ENCODE results near the gene SFN. TPM values are rescaled to one million over a fixed set of nuclear protein-coding genes. Genes with fewer than 3 reads are reported as not detected.
A peak's percentile ranks its signal among the peaks of the same experiment; 100 is the strongest.

SFN gene
- total and polyA plus RNA-seq, 2 of the 13 experiments (the other 11 are each of a cell fraction or from before 2014, with no cell fraction given) = 4.3 to 5.6 TPM

- TF ChIP-seq, protein P1, sequence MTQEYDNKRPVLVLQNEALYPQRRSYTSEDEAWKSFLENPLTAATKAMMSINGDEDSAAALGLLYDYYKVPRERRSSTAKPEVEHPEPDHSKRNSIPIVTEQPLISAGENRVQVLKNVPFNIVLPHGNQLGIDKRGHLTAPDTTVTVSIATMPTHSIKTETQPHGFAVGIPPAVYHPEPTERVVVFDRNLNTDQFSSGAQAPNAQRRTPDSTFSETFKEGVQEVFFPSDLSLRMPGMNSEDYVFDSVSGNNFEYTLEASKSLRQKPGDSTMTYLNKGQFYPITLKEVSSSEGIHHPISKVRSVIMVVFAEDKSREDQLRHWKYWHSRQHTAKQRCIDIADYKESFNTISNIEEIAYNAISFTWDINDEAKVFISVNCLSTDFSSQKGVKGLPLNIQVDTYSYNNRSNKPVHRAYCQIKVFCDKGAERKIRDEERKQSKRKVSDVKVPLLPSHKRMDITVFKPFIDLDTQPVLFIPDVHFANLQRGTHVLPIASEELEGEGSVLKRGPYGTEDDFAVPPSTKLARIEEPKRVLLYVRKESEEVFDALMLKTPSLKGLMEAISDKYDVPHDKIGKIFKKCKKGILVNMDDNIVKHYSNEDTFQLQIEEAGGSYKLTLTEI (CRISPR knock-in tag; conservative IDR thresholded peaks at IDR 0.05) = no peak
- TF ChIP-seq, protein P2, sequence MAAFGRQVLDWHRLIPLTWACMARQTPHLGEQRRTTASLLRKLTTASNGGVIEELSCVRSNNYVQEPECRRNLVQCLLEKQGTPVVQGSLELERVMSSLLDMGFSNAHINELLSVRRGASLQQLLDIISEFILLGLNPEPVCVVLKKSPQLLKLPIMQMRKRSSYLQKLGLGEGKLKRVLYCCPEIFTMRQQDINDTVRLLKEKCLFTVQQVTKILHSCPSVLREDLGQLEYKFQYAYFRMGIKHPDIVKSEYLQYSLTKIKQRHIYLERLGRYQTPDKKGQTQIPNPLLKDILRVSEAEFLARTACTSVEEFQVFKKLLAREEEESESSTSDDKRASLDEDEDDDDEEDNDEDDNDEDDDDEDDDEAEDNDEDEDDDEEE (CRISPR knock-in tag; IDR thresholded peaks at IDR 0.05) = no peak
- TF ChIP-seq THAP8 (CRISPR knock-in tag; IDR thresholded peaks at IDR 0.05; ENCODE audit: borderline replicate concordance) (no peak), ZNF772 (CRISPR knock-in tag; IDR thresholded peaks at IDR 0.05) (peak; percentile 95), ZFYVE20 (CRISPR knock-in tag; IDR thresholded peaks at IDR 0.05; ENCODE audit: borderline replicate concordance, low read depth) (no peak), TARDBP (CRISPR knock-in tag; IDR thresholded peaks at IDR 0.05) (peak; percentile 92), HOXA5 (CRISPR knock-in tag; IDR thresholded peaks at IDR 0.05) (peak; percentile 77; the same call in 1 of the 2 replicates), ZNF382 (CRISPR knock-in tag; IDR thresholded peaks at IDR 0.05; ENCODE audit: borderline replicate concordance) (no peak)
- TF ChIP-seq, protein P3, sequence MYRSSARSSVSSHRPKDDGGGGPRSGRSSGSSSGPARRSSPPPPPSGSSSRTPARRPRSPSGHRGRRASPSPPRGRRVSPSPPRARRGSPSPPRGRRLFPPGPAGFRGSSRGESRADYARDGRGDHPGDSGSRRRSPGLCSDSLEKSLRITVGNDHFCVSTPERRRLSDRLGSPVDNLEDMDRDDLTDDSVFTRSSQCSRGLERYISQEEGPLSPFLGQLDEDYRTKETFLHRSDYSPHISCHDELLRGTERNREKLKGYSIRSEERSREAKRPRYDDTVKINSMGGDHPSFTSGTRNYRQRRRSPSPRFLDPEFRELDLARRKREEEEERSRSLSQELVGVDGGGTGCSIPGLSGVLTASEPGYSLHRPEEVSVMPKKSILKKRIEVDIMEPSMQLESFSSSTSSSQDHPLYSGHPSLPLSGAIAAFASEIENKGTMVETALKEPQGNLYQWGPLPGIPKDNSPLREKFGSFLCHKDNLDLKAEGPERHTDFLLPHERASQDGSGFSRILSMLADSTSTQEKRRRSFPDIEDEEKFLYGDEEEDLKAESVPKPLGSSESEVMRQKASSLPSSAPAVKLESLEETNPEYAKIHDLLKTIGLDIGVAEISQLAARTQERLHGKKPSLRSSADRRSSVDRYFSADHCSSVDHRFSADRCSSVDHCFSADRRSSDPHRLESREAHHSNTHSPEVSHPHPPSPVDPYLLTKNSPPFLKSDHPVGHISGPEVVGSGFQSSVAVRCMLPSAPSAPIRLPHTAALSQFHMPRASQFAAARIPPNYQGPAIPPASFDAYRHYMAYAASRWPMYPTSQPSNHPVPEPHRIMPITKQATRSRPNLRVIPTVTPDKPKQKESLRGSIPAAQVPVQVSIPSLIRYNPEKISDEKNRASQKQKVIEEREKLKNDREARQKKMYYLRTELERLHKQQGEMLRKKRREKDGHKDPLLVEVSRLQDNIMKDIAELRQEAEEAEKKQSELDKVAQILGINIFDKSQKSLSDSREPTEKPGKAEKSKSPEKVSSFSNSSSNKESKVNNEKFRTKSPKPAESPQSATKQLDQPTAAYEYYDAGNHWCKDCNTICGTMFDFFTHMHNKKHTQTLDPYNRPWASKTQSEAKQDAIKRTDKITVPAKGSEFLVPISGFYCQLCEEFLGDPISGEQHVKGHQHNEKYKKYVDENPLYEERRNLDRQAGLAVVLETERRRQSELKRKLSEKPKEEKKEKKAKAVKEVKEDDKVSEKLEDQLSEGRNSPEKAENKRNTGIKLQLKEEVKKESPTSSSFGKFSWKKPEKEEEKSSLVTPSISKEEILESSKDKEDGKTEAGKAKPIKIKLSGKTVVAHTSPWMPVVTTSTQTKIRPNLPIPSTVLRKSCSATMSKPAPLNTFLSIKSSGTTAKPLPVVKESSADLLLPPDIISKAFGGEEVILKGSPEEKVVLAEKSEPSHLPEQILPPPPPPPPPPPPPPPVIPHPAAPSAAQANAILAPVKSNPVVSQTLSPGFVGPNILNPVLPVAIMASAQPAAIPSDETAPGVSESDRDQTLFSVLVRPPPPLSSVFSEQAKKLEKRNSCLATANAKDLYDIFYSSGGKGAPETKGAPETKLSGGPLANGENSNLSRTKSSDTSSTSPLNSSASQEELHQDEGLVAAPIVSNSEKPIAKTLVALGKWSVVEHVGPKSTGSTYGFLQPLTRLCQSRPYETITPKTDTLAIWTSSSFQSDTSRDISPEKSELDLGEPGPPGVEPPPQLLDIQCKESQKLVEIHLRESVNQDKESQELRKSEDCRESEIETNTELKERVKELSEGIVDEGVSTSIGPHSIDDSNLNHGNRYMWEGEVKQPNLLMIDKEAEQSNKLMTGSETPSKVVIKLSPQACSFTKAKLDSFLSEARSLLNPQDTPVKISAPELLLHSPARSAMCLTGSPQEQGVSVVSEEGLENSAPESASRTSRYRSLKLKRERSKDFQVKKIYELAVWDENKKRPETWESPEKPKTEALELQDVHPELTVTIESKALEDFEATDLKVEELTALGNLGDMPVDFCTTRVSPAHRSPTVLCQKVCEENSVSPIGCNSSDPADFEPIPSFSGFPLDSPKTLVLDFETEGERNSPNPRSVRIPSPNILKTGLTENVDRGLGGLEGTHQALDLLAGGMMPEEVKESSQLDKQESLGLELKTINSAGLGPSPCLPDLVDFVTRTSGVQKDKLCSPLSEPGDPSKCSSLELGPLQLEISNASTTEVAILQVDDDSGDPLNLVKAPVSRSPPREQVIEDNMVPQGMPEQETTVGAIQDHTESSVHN (CRISPR knock-in tag; IDR thresholded peaks at IDR 0.05) = peak; percentile 73; the same call in 1 of the 2 replicates
Observed at GRCh38 chr1:26900001-26900814, 37.3 kb downstream of the SFN start, which contains the start of gene GPATCH3 (continued).

All from HepG2 (cell line).